Suprapubic skin (tissue), 4 donors: ENCODE data around the gene EPHB1. TPM values are rescaled to one million over a fixed set of nuclear protein-coding genes. Genes with fewer than 3 reads are reported as not detected.

Experiments used
- DNase-seq, 2 donors: peaks; one replicate each; pipeline ENCODE4 v3.0.0-alpha.2; 2019; ENCODE audit warnings: low spot score in 2 of 2
- H3K27ac ChIP-seq: fragments of 200-600 bp; sonication (generic); one replicate; pipeline ENCODE4 v1.5.1; 2019
- H3K27me3 ChIP-seq: fragments of 200-600 bp; sonication (generic); one replicate; pipeline ENCODE4 v1.5.1; 2019
- H3K36me3 ChIP-seq: fragments of 200-600 bp; sonication (generic); one replicate; pipeline ENCODE4 v1.5.1; 2019
- H3K4me1 ChIP-seq: fragments of 200-600 bp; sonication (generic); one replicate; pipeline ENCODE4 v1.5.1; 2019
- H3K4me3 ChIP-seq: fragments of 200-600 bp; sonication (generic); one replicate; pipeline ENCODE4 v1.5.1; 2019; ENCODE audit warnings: mild to moderate bottlenecking
- H3K9me3 ChIP-seq: fragments of 200-600 bp; sonication (generic); one replicate; pipeline ENCODE4 v1.5.1; 2019
- CTCF ChIP-seq, 2 donors: fragments of 200-600 bp in 1 of 2; fragments of 450-650 bp in 1 of 2; sonication (generic) in 1 of 2; IDR thresholded peaks; one replicate each; pipeline ENCODE4 v1.5.1; 2016 to 2019; ENCODE audit warnings: antibody characterized with exemption in 2 of 2, mild to moderate bottlenecking in 1 of 2, moderate library complexity in 1 of 2
- EP300 ChIP-seq: sonication (generic); formaldehyde crosslinking; IDR thresholded peaks from one replicate; pipeline ENCODE4 v1.6.1; 2017; ENCODE audit warnings: antibody characterized with exemption
- POLR2A ChIP-seq, 2 donors: fragments of 450-650 bp; IDR thresholded peaks; one replicate each; pipeline ENCODE4 v1.6.1; 2017; ENCODE audit warnings: antibody characterized with exemption in 2 of 2, mild to moderate bottlenecking in 2 of 2, moderate library complexity in 2 of 2
- POLR2AphosphoS5 ChIP-seq, 3 donors: sonication (generic); formaldehyde crosslinking; IDR thresholded peaks; one replicate each; pipeline ENCODE4 v1.6.1; 2017; ENCODE audit warnings: antibody characterized with exemption in 3 of 3
- WGBS: methylation state at CpG from one replicate; pipeline ENCODE4 v1.1.5; 2018; 5-methylcytosine and 5-hydroxymethylcytosine counted together
- total RNA-seq, 4 donors: library from RNA; depleted of rRNA; stranded (reverse); fragments of >200 nt; gene quantifications; one replicate each; pipeline ENCODE4 v1.1.0, GENCODE V29; 2016

Gene EPHB1
- total RNA-seq, 4 donors from 2014 or later, result 8.5 to 30.7 (median 18.5) TPM

- WGBS, result 91% methylated on average over 3 of the region's 3 CpGs
- Histone ChIP-seq H3K4me1 (no peaks in the 10 kb centered on the region), H3K36me3 (no peaks in the 10 kb centered on the region), H3K27ac (no peak overlapping the region), H3K27me3 (no peaks in the 10 kb centered on the region), H3K9me3 (no peaks in the 10 kb centered on the region), H3K4me3 (no peak overlapping the region)
- TF ChIP-seq POLR2AphosphoS5 (IDR thresholded peaks at IDR 0.05), result no peak
- TF ChIP-seq CTCF (IDR thresholded peaks at IDR 0.05), result no peak
- no peak for TF ChIP-seq EP300
- TF ChIP-seq POLR2A (IDR thresholded peaks at IDR 0.05), result no peak
- no peak for DNase-seq
Measured at GRCh38 chr3:135216659-135217058, 421.6 kb downstream of the EPHB1 start.

GRCh38 chr3:135217730-135218129 lies 422.7 kb downstream of the EPHB1 start:
- H3K4me1 ChIP-seq, result no peaks in the 10 kb centered on the region
- no peaks in the 10 kb centered on the region for H3K36me3 ChIP-seq
- H3K27me3 ChIP-seq, result no peaks in the 10 kb centered on the region
- TF ChIP-seq CTCF (IDR thresholded peaks at IDR 0.05) (no peak), EP300 (no peak), POLR2AphosphoS5 (IDR thresholded peaks at IDR 0.05) (no peak), POLR2A (IDR thresholded peaks at IDR 0.05) (no peak)
- DNase-seq, result no peak
- no peak overlapping the region for H3K4me3 ChIP-seq
- no peaks in the 10 kb centered on the region for H3K9me3 ChIP-seq
- H3K27ac ChIP-seq, result no peak overlapping the region
- 61% methylated on average over 3 of the region's 3 CpGs for WGBS

GRCh38 chr3:135218304-135218703 lies 423.2 kb downstream of the EPHB1 start:
- H3K27me3 ChIP-seq, result no peaks in the 10 kb centered on the region
- no peaks in the 10 kb centered on the region for H3K36me3 ChIP-seq
- TF ChIP-seq EP300 (no peak), CTCF (IDR thresholded peaks at IDR 0.05) (no peak), POLR2A (IDR thresholded peaks at IDR 0.05) (no peak), POLR2AphosphoS5 (IDR thresholded peaks at IDR 0.05) (no peak)
- no peaks in the 10 kb centered on the region for H3K9me3 ChIP-seq
- no peak overlapping the region for H3K4me3 ChIP-seq
- DNase-seq, result no peak
- no peak overlapping the region for H3K27ac ChIP-seq
- no peaks in the 10 kb centered on the region for H3K4me1 ChIP-seq

GRCh38 chr3:135218782-135219181 lies 423.7 kb downstream of the EPHB1 start:
- no peaks in the 10 kb centered on the region for H3K9me3 ChIP-seq
- no peaks in the 10 kb centered on the region for H3K27me3 ChIP-seq
- TF ChIP-seq CTCF (IDR thresholded peaks at IDR 0.05), result no peak
- no peak for TF ChIP-seq POLR2AphosphoS5 (IDR thresholded peaks at IDR 0.05)
- TF ChIP-seq POLR2A (IDR thresholded peaks at IDR 0.05), result no peak
- TF ChIP-seq EP300, result no peak
- H3K27ac ChIP-seq, result no peak overlapping the region
- no peak for DNase-seq
- H3K4me3 ChIP-seq, result no peak overlapping the region
- WGBS, result 87% methylated on average over 4 of the region's 4 CpGs
- H3K4me1 ChIP-seq, result no peaks in the 10 kb centered on the region
- H3K36me3 ChIP-seq, result no peaks in the 10 kb centered on the region

- Histone ChIP-seq H3K27me3 (no peaks in the 10 kb centered on the region), H3K9me3 (no peaks in the 10 kb centered on the region), H3K4me3 (no peak overlapping the region), H3K36me3 (no peaks in the 10 kb centered on the region), H3K4me1 (peaks cover 10% of the 10 kb centered on the region), H3K27ac (no peak overlapping the region)
- TF ChIP-seq POLR2A (IDR thresholded peaks at IDR 0.05) (no peak), POLR2AphosphoS5 (IDR thresholded peaks at IDR 0.05) (no peak), CTCF (IDR thresholded peaks at IDR 0.05) (no peak), EP300 (no peak)
- WGBS, result 78% methylated on average over 5 of the region's 5 CpGs
- DNase-seq, result no peak
Measured at GRCh38 chr3:135224815-135225362, 429.8 kb downstream of the EPHB1 start.
